ENCODE measurements around the gene CTR9. TPM values are rescaled to one million over a fixed set of nuclear protein-coding genes. Genes with fewer than 3 reads are reported as not detected.

CTR9 gene
- total and polyA plus RNA-seq, 2 of the 8 experiments (the other 6 are each of a cell fraction or from before 2014, with no cell fraction given) = 6.1 to 37.7 TPM

DNA sequence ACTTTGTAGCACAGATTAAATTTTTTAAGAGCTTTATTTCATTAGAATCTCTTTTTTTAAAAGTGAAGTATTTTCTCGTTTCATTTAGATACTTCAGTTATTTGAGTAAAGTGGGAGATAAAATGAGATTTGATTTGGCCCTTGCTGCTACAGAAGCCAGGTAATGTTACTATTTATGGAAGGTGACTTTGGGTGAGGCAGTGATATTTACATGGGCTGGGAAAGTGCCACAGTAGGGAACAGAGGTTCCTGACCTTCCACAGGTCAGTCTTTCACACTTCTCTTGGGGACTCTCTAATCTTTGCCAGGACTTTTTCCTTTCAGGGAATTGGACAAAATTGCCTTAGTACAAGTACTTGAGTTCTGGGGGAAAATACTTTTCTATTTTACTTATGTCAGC, 20.4 kb downstream of the CTR9 start:
- Histone ChIP-seq H3K27me3 (replicated peaks in 1 of 4; ENCODE audit: control insufficient read depth in 3 of 4, extremely low read depth in 1 of 4, insufficient read depth in 3 of 4, low read length in 3 of 4) (no peaks in the 10 kb centered on the region), H3K4me1 (replicated peaks in 1 of 4; ENCODE audit: control insufficient read depth in 3 of 4, insufficient read depth in 4 of 4, low read length in 3 of 4) (peaks cover 0 to 6% (median 0%) of the 10 kb centered on the region in 4 experiments; a peak in 1 of 7 replicates), H4K91ac (replicated peaks; ENCODE audit: insufficient read length, low read length) (no peak overlapping the region), H4K20me1 (replicated peaks in 1 of 2; ENCODE audit: control insufficient read depth in 1 of 2, insufficient read depth in 2 of 2, low read length in 2 of 2) (peaks cover 0 to 2% of the 10 kb centered on the region in 2 experiments), H3K14ac (ENCODE audit: insufficient read length) (no peak overlapping the region), H3K56ac (replicated peaks; ENCODE audit: insufficient read length, low read depth, low read length) (no peak overlapping the region), H2BK15ac (ENCODE audit: low read length) (no peak overlapping the region), H4K8ac (ENCODE audit: extremely low read depth, insufficient read depth, low read length) (no peak overlapping the region), H3K79me1 (ENCODE audit: low read depth, low read length) (no peaks in the 10 kb centered on the region), H3K23me2 (ENCODE audit: low read depth, low read length) (no peaks in the 10 kb centered on the region), H3K23ac (ENCODE audit: insufficient read length) (no peak overlapping the region), H3K9me3 (ENCODE audit: insufficient read depth in 2 of 2, low read depth in 1 of 2, low read length in 1 of 2) (no peaks in the 10 kb centered on the region), H2AK5ac (ENCODE audit: low read depth, low read length) (no peak overlapping the region), H3K4ac (replicated peaks; ENCODE audit: insufficient read length, low read depth, low read length) (no peak overlapping the region), H3K4me2 (ENCODE audit: insufficient read depth in 1 of 2, low read depth in 2 of 2, low read length in 2 of 2) (no peak overlapping the region), H3K79me2 (ENCODE audit: control insufficient read depth in 1 of 2, insufficient read depth in 2 of 2, low read length in 2 of 2) (no peaks in the 10 kb centered on the region), H3K9ac (replicated peaks in 1 of 4; ENCODE audit: extremely low read depth in 1 of 4, low read depth in 3 of 4, low read length in 3 of 4) (no peak overlapping the region), H3K4me3 (ENCODE audit: extremely low read depth in 1 of 4, insufficient read depth in 2 of 4, low read depth in 3 of 4, low read length in 4 of 4) (no peak overlapping the region), H3K27ac (ENCODE audit: low read depth, low read length) (no peak overlapping the region), H2BK20ac (ENCODE audit: low read length) (no peak overlapping the region), H2BK120ac (replicated peaks; ENCODE audit: low read depth, low read length) (no peak overlapping the region), H2BK12ac (ENCODE audit: low read depth, low read length) (no peak overlapping the region), H4K5ac (ENCODE audit: insufficient read length, low read depth, low read length) (no peak overlapping the region), H2BK5ac (ENCODE audit: low read depth, low read length) (no peak overlapping the region), H2AFZ (ENCODE audit: low read length) (no peak overlapping the region), H3K36me3 (ENCODE audit: control insufficient read depth in 2 of 4, insufficient read depth in 4 of 4, low read length in 3 of 4) (peaks cover 8 to 65% (median 35%) of the 10 kb centered on the region in 4 experiments), H3K18ac (ENCODE audit: extremely low read depth, low read length) (no peak overlapping the region)
- POLR2A ChIA-PET (ENCODE audit: partially characterized antibody) = interaction anchor here (1.0 to 1.7 kb wide), 5 partner anchors 13 to 36 kb away, joined by 4 read pairs; no protein-coding TSS in a partner anchor
- 91% methylated on average over 1 of the region's 1 CpG; no CpG with 5 or more reads in 1 of the 2 experiments for WGBS, 2 experiments (ENCODE audit: extremely low coverage in 1 of 2, insufficient coverage in 1 of 2, insufficient read length in 1 of 2, insufficient replicate concordance in 2 of 2, low coverage in 1 of 2, low lambda C conversion rate in 2 of 2, missing lambda C conversion rate in 1 of 2)
- FAIRE-seq = no peak
- TF ChIP-seq FOSL1 (IDR thresholded peaks at IDR 0.05; ENCODE audit: insufficient read depth, low read depth, low read length) (no peak), PHF8 (conservative IDR thresholded peaks at IDR 0.05; ENCODE audit: low read depth, low read length) (no peak), RBBP5 (IDR thresholded peaks at IDR 0.05; ENCODE audit: borderline replicate concordance, low read depth, low read length) (no peak), BRCA1 (IDR thresholded peaks at IDR 0.05; ENCODE audit: low read depth, low read length) (no peak), HDAC2 (IDR thresholded peaks at IDR 0.05; ENCODE audit: borderline replicate concordance in 1 of 2, low read depth in 2 of 2, low read length in 2 of 2) (no peak), POU5F1 (IDR thresholded peaks at IDR 0.05; ENCODE audit: low read depth, low read length) (no peak), CTBP2 (IDR thresholded peaks at IDR 0.05; ENCODE audit: borderline replicate concordance, insufficient read depth, insufficient read length, low read length) (no peak), ASH2L (IDR thresholded peaks at IDR 0.05; ENCODE audit: low read length) (no peak)
- DNase-seq (ENCODE audit: low read depth in 1 of 2, low spot score in 2 of 2) = no peak
- CTCF ChIA-PET (ENCODE audit: partially characterized antibody) = interaction anchor here (1.1 to 4.9 kb wide), 6 partner anchors 12 to 365 kb away, joined by 3 to 64 read pairs (median 4); no protein-coding TSS in a partner anchor

Measured in H1 (cell line).